ENCODE results near the gene PHETA2.
A peak's percentile ranks its signal among the peaks of the same experiment; 100 is the strongest.
"Not testable (repeated sequence)": the region's sequence is repeated elsewhere in the genome, so short reads cannot be mapped to it uniquely, and the experiment has no call there.

Gene PHETA2

DNA sequence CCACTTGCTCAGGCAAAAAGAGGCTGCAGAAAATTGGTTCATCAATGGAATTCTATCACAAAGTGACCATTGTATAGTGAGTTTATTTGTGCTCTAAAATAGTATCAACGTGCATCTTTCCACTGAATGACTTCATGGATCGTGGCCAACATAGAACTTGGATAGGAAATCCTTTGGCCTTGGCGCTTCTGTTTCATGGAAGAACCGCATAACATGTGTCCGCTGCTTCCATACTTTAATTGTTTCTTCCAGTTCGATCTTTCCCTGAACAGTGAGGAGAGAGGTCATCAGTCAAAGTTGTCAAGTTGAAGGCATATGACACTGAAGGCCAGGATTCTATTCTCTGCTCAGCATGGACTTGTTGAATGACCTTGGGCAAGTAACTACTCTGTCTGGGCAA is 12.0 kb downstream of the PHETA2 start:
- in situ Hi-C loops (cut with HindIII; ENCODE audit: low pct_ligation_motif_present, low pct_unique_long_range_greater_than_20kb, low sequenced_read_pairs) = no loop called here
- no peak for DNase-seq

GRCh38 chr22:42090596-42091454 is 16.8 kb downstream of the PHETA2 start, which contains the start of gene NDUFA6:
TSS of gene NDUFA6 (minus strand) at chr22:42090772. CDS start at chr22:42090744, 28 bp downstream.
- in situ Hi-C loops (cut with HindIII; ENCODE audit: low pct_ligation_motif_present, low pct_unique_long_range_greater_than_20kb, low sequenced_read_pairs) = no loop called here
- peak; percentile 98 for DNase-seq

DNA sequence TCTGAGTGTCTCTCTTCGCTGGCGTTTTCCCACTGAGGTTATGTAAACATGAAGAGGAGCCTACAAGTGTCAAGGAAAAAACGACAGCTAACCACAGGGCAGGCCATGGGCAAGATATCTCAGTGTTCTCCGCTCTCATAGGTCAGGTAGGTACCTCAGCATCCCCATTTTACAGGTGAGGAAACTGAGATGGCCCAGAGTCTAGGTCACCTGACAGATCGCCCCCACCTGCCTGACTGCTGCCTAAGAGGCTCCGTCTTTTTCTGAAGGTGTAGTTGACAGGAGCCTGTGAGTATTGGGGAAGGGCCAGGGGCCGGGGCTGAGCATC is 17.4 kb downstream of the PHETA2 start:
- no peak for DNase-seq
- in situ Hi-C loops (cut with HindIII; ENCODE audit: low pct_ligation_motif_present, low pct_unique_long_range_greater_than_20kb, low sequenced_read_pairs) = no loop called here

- in situ Hi-C loops (cut with HindIII; ENCODE audit: low pct_ligation_motif_present, low pct_unique_long_range_greater_than_20kb, low sequenced_read_pairs) = no loop called here
- no peak for DNase-seq
These were observed 27.2 kb downstream of the PHETA2 start for GRCh38 chr22:42101199-42101598.

DNA sequence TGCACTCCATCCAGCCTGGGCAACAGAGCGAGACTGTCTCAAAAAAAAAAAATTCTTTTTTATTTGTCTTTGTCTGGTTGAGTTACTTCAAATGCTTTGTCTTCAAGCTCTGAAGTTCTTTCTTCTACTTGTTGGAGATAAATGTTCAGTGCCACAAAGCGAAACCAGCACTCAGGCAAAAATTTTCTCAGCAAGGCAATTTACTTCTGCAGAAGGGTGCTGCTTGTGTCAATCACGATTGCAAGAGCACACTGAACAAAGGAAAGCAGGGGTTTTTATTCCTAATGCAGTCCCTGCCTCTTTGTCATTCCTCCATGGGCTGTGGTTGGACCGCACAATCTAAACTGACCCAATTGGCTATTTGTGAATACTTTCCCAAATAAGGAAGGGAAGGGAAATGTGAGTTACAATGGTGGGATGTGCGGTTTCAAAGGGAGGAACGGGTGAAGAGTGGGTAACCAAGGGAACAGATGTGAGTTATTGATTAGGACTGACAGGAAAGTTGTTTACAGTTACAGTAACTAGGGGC is 30.3 kb downstream of the PHETA2 start:
- in situ Hi-C loops (cut with HindIII; ENCODE audit: low pct_ligation_motif_present, low pct_unique_long_range_greater_than_20kb, low sequenced_read_pairs); DNase-seq: not testable (repeated sequence)

DNA sequence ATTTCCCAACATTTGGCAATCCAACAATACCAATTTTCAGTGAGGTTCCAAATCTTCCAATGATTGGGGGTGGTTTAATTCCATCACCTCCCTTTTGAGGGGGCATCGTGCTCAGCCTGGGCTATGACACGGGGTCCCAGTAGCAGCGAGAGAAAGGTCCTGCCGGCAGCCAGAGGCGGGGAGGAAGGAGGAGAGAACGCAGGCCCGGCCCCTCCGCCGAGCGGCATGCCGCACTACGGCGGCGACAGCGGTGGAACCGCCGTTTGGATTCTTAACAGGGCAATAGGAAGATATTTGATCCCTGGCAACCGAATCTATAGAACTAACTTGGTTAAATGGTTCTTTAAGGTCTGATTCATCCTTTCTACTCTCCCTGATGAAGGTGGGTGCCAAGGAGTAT is 34.8 kb downstream of the PHETA2 start:
- in situ Hi-C loops (cut with HindIII; ENCODE audit: low pct_ligation_motif_present, low pct_unique_long_range_greater_than_20kb, low sequenced_read_pairs) = no loop called here
- no peak for DNase-seq

GRCh38 chr22:42111798-42112197 is 37.8 kb downstream of the PHETA2 start:
- in situ Hi-C loops (cut with HindIII; ENCODE audit: low pct_ligation_motif_present, low pct_unique_long_range_greater_than_20kb, low sequenced_read_pairs) = no loop called here
- DNase-seq = peak; percentile 1

- peak; percentile 20 for DNase-seq
- in situ Hi-C loops (cut with HindIII; ENCODE audit: low pct_ligation_motif_present, low pct_unique_long_range_greater_than_20kb, low sequenced_read_pairs) = not testable (repeated sequence)
These were observed 38.7 kb downstream of the PHETA2 start for GRCh38 chr22:42112793-42113192.

GRCh38 chr22:42114721-42115120 is 40.7 kb downstream of the PHETA2 start:
- in situ Hi-C loops (cut with HindIII; ENCODE audit: low pct_ligation_motif_present, low pct_unique_long_range_greater_than_20kb, low sequenced_read_pairs) = no loop called here
- peak; percentile 53 for DNase-seq

DNA sequence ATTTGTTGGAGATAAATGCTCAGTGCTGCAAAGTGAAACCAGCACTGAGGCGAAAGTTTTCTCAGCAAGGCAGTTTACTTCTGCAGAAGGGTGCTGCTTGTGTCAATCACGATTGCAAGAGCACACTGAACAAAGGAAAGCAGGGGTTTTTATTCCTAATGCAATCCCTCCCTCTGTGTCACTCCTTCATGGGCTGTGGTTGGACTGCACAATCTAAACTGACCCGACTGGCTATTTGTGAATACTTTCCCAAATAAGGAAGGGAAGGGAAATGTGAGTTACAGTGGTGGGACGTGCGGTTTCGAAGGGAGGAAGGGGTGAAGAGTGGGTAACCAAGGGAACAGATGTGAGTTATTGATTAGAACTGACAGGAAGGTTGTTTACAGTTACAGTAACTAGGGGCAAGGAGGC is 41.4 kb downstream of the PHETA2 start:
- DNase-seq; in situ Hi-C loops (cut with HindIII; ENCODE audit: low pct_ligation_motif_present, low pct_unique_long_range_greater_than_20kb, low sequenced_read_pairs): not testable (repeated sequence)

- in situ Hi-C loops (cut with HindIII; ENCODE audit: low pct_ligation_motif_present, low pct_unique_long_range_greater_than_20kb, low sequenced_read_pairs) = no loop called here
- no peak for DNase-seq
These were observed 42.9 kb downstream of the PHETA2 start for GRCh38 chr22:42116848-42117424.

- DNase-seq; in situ Hi-C loops (cut with HindIII; ENCODE audit: low pct_ligation_motif_present, low pct_unique_long_range_greater_than_20kb, low sequenced_read_pairs): not testable (repeated sequence)
These were observed 46.4 kb downstream of the PHETA2 start for GRCh38 chr22:42120231-42121021.

GRCh38 chr22:42123529-42123928 is 49.5 kb downstream of the PHETA2 start:
- in situ Hi-C loops (cut with HindIII; ENCODE audit: low pct_ligation_motif_present, low pct_unique_long_range_greater_than_20kb, low sequenced_read_pairs); DNase-seq: not testable (repeated sequence)

DNA sequence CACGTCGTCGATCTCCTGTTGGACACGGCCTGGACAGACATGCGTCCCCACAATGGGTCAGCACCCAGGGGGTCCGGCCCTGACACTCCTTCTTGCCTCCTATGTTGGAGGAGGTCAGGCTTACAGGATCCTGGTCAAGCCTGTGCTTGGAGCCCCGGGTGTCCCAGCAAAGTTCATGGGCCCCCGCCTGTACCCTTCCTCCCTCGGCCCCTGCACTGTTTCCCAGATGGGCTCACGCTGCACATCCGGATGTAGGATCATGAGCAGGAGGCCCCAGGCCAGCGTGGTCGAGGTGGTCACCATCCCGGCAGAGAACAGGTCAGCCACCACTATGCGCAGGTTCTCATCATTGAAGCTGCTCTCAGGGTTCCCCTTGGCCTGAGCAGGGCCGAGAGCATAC is 53.6 kb downstream of the PHETA2 start:
- DNase-seq = no peak
- in situ Hi-C loops (cut with HindIII; ENCODE audit: low pct_ligation_motif_present, low pct_unique_long_range_greater_than_20kb, low sequenced_read_pairs) = no loop called here

- in situ Hi-C loops (cut with HindIII; ENCODE audit: low pct_ligation_motif_present, low pct_unique_long_range_greater_than_20kb, low sequenced_read_pairs); DNase-seq: not testable (repeated sequence)
These were observed 54.0 kb downstream of the PHETA2 start for GRCh38 chr22:42128007-42128406.

All from ACHN (cell line).